ENCODE results near the gene FAM89B. TPM values are rescaled to one million over a fixed set of nuclear protein-coding genes. Genes with fewer than 3 reads are reported as not detected.

Gene FAM89B
- total RNA-seq, 2 experiments from 2014 or later = 23.3 to 27.3 TPM

DNA sequence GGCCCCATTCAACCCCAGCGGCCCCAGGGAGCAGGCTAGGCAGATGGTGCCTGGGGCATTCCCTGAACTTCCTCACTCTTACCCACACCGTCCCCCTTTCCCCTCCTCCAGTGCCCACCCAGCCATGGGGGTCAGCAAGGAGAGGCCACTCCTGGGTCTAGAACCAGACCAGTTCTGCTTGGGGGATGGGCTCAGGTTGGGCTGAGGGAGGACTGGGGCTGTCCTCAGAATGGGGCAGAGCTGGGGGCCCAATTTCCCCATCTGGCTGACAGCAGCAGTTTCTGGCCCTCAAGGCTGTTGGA lies 35.1 kb upstream of the FAM89B start:
- H3K36me3 ChIP-seq (ENCODE audit: insufficient read depth, low read length) = peaks cover 49% of the 10 kb centered on the region
- DNase-seq = no peak
- no peak for ATAC-seq (ENCODE audit: poor library complexity)
- no peaks in the 10 kb centered on the region for H3K9me3 Mint-ChIP-seq
- no peak for TF ChIP-seq CTCF (IDR thresholded peaks at IDR 0.05)
- ChIA-PET CTCF (interaction anchor here (2.1 kb wide), 1 partner anchor 15 kb away, joined by 6 read pairs; no protein-coding TSS in a partner anchor), POLR2A (interaction anchor here (1.0 to 2.0 kb wide), 5 partner anchors 9 to 115 kb away, joined by 3 to 7 read pairs (median 4); partner anchors contain the start of genes EHBP1L1 and FAM89B)
- H3K4me1 Mint-ChIP-seq (ENCODE audit: low read depth) = peaks cover 9% of the 10 kb centered on the region
- no peaks in the 10 kb centered on the region for H3K9me3 ChIP-seq (ENCODE audit: control insufficient read depth in 1 of 2, insufficient read depth in 1 of 2, low read length in 2 of 2)
- H3K27ac Mint-ChIP-seq = no peak overlapping the region
- H3K27ac ChIP-seq (ENCODE audit: low read depth in 1 of 2, low read length in 2 of 2) = no peak overlapping the region
- peaks cover 22% of the 10 kb centered on the region for H3K4me1 ChIP-seq (ENCODE audit: insufficient read depth, low read length)
- peak overlapping the region; percentile 11 for H3K4me3 Mint-ChIP-seq
- no peak overlapping the region for H3K4me3 ChIP-seq (ENCODE audit: low read length)
- intact Hi-C loops (cut with DNase I, micrococcal nuclease) = no loop called here
- no peaks in the 10 kb centered on the region for H3K27me3 ChIP-seq (ENCODE audit: control insufficient read depth in 1 of 2, insufficient read depth in 2 of 2, low read length in 2 of 2)
- no peaks in the 10 kb centered on the region for H3K27me3 Mint-ChIP-seq
- H3K36me3 Mint-ChIP-seq (ENCODE audit: low read depth) = peaks cover 44% of the 10 kb centered on the region

DNA sequence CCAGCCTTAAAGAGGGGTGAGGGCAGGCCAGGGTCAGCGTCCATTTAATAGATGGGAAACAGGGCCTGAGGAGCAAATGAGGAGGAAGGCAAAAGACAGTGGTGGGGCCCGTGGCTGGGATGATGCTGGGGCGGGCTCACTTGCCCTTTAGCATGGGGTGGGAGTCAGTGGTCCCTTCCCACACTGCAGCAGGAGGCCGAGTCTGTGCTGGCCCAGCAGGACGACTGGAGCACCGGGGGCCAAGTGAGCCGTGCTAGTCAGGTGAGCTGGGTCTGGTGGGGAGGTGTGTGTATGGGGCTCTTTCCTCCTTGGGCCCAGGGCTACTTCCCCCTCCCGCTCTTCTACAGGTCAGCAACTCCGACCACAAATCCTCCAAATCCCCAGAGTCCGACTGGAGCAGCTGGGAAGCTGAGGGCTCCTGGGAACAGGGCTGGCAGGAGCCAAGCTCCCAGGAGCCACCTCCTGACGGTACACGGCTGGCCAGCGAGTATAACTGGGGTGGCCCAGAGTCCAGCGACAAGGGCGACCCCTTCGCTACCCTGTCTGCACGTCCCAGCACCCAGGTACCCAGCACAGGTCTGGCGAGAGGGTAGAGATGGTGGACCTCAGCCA lies 34.6 kb upstream of the FAM89B start:
- peak in 1 of 14 experiments; percentile 36 for DNase-seq
- POLR2A ChIA-PET = interaction anchor here (1.2 to 2.0 kb wide), 5 partner anchors 9 to 115 kb away, joined by 3 to 7 read pairs (median 4); partner anchors contain the start of genes EHBP1L1, FAM89B and SCYL1
- Histone ChIP-seq H3K27ac (ENCODE audit: low read depth in 1 of 2, low read length in 2 of 2) (no peak overlapping the region), H3K4me3 (ENCODE audit: low read length) (no peak overlapping the region), H3K27me3 (ENCODE audit: control insufficient read depth in 1 of 2, insufficient read depth in 2 of 2, low read length in 2 of 2) (no peaks in the 10 kb centered on the region), H3K9me3 (ENCODE audit: control insufficient read depth in 1 of 2, insufficient read depth in 1 of 2, low read length in 2 of 2) (no peaks in the 10 kb centered on the region), H3K36me3 (ENCODE audit: insufficient read depth, low read length) (peaks cover 44% of the 10 kb centered on the region), H3K4me1 (ENCODE audit: insufficient read depth, low read length) (peaks cover 22% of the 10 kb centered on the region)
- intact Hi-C loops (cut with DNase I, micrococcal nuclease) = no loop called here
- peak overlapping the region; percentile 11 for H3K4me3 Mint-ChIP-seq
- H3K36me3 Mint-ChIP-seq (ENCODE audit: low read depth) = peaks cover 47% of the 10 kb centered on the region
- H3K27me3 Mint-ChIP-seq = no peaks in the 10 kb centered on the region
- no peak for ATAC-seq (ENCODE audit: poor library complexity)
- TF ChIP-seq CTCF (IDR thresholded peaks at IDR 0.05) = no peak
- H3K9me3 Mint-ChIP-seq = no peaks in the 10 kb centered on the region
- CTCF ChIA-PET = interaction anchor here (1.2 to 2.1 kb wide), 3 partner anchors 14 to 57 kb away, joined by 3 to 6 read pairs (median 3); no protein-coding TSS in a partner anchor
- H3K27ac Mint-ChIP-seq = no peak overlapping the region
- peaks cover 9% of the 10 kb centered on the region for H3K4me1 Mint-ChIP-seq (ENCODE audit: low read depth)

DNA sequence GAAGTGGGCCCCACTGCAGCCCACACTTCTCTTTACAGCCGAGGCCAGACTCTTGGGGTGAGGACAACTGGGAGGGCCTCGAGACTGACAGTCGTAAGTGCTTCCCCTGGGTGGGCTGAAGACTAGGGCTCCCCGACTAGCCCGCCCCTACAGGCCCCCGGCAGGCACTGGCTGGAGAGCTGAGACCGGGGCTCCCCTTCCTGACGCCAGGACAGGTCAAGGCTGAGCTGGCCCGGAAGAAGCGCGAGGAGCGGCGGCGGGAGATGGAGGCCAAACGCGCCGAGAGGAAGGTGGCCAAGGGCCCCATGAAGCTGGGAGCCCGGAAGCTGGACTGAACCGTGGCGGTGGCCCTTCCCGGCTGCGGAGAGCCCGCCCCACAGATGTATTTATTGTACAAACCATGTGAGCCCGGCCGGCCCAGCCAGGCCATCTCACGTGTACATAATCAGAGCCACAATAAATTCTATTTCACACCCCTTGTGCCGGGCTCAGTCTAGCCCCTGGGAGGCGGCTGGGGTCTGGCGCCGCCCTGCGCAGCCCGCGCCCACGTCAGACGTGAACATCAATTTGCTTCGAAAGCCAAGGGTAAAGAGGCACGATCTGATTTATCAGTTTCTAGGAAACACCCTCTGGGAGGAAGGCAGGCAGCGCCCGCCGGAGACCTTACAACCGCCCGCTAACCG lies 34.0 kb upstream of the FAM89B start:
- POLR2A ChIA-PET = interaction anchor here (1.2 to 4.8 kb wide), 5 partner anchors 8 to 114 kb away, joined by 3 to 32 read pairs (median 4); partner anchors contain the start of genes FAM89B, MAP3K11, PCNX3 and SCYL1
- peak overlapping the region; percentile 44 for H3K27ac Mint-ChIP-seq
- no peak for TF ChIP-seq CTCF (IDR thresholded peaks at IDR 0.05)

More for the DNA sequence above, 34.0 kb upstream of the FAM89B start:
- Mint-ChIP-seq H3K27me3 (no peaks in the 10 kb centered on the region), H3K4me3 (peak overlapping the region; percentile 60), H3K36me3 (ENCODE audit: low read depth) (peaks cover 47% of the 10 kb centered on the region), H3K4me1 (ENCODE audit: low read depth) (peaks cover 9% of the 10 kb centered on the region), H3K9me3 (no peaks in the 10 kb centered on the region)
- Histone ChIP-seq H3K4me3 (ENCODE audit: low read length) (no peak overlapping the region), H3K27ac (ENCODE audit: low read depth in 1 of 2, low read length in 2 of 2) (no peak overlapping the region), H3K4me1 (ENCODE audit: insufficient read depth, low read length) (peaks cover 22% of the 10 kb centered on the region), H3K36me3 (ENCODE audit: insufficient read depth, low read length) (peaks cover 38% of the 10 kb centered on the region), H3K9me3 (ENCODE audit: control insufficient read depth in 1 of 2, insufficient read depth in 1 of 2, low read length in 2 of 2) (no peaks in the 10 kb centered on the region), H3K27me3 (ENCODE audit: control insufficient read depth in 1 of 2, insufficient read depth in 2 of 2, low read length in 2 of 2) (no peaks in the 10 kb centered on the region)
- CTCF ChIA-PET = interaction anchor here (1.2 to 3.0 kb wide), 4 partner anchors 13 to 56 kb away, joined by 3 to 30 read pairs (median 4); partner anchors contain the start of gene EHBP1L1
- DNase-seq (peak in 1 of 14 experiments; percentile 45), ATAC-seq (ENCODE audit: poor library complexity) (no peak)
- intact Hi-C loops (cut with DNase I, micrococcal nuclease) = no loop called here

All from CD4-positive, alpha-beta T cell (primary cell).